Hepatocyte (in vitro differentiated cells): ENCODE data around the gene PRDM5. TPM values are rescaled to one million over a fixed set of nuclear protein-coding genes. Genes with fewer than 3 reads are reported as not detected.

Experiments
- DNase-seq: peaks from one replicate; pipeline ENCODE4 v3.0.0-alpha.2; 2016; ENCODE audit warnings: low spot score
- H2AFZ ChIP-seq: fragments of 200-600 bp; sonication (generic); 2 replicates; pipeline ENCODE4 v1.6.0; 2016; ENCODE audit warnings: antibody characterized with exemption, mild to moderate bottlenecking
- H3K27ac ChIP-seq: fragments of 200-600 bp; sonication (generic); 2 replicates; pipeline ENCODE4 v1.5.1; 2016; ENCODE audit warnings: mild to moderate bottlenecking
- H3K27me3 ChIP-seq: fragments of 200-600 bp; sonication (generic); 2 replicates; pipeline ENCODE4 v1.6.1; 2016
- H3K36me3 ChIP-seq: fragments of 200-600 bp; sonication (generic); replicated peaks from 2 replicates; pipeline ENCODE4 v1.5.1; 2016; ENCODE audit warnings: low read depth; ENCODE audit not compliant: insufficient read depth
- H3K4me1 ChIP-seq: fragments of 200-600 bp; sonication (generic); 2 replicates; pipeline ENCODE4 v1.5.1; 2016; ENCODE audit warnings: mild to moderate bottlenecking, moderate library complexity; ENCODE audit not compliant: insufficient read depth
- H3K4me2 ChIP-seq: fragments of 200-600 bp; sonication (generic); 2 replicates; pipeline ENCODE4 v1.6.0; 2016
- H3K4me3 ChIP-seq: fragments of 200-600 bp; sonication (generic); 2 replicates; pipeline ENCODE4 v1.5.1; 2016; ENCODE audit warnings: mild to moderate bottlenecking
- H3K79me2 ChIP-seq: fragments of 200-600 bp; sonication (generic); 2 replicates; pipeline ENCODE4 v1.6.0; 2017; ENCODE audit warnings: mild to moderate bottlenecking
- H3K9me2 ChIP-seq: fragments of 200-600 bp; sonication (generic); replicated peaks from 2 replicates; pipeline ENCODE4 v1.6.0; 2017; ENCODE audit warnings: mild to moderate bottlenecking; ENCODE audit not compliant: insufficient read depth
- H3K9me3 ChIP-seq: fragments of 200-600 bp; sonication (generic); 2 replicates; pipeline ENCODE4 v1.5.1; 2016; ENCODE audit warnings: low read depth, mild to moderate bottlenecking
- H4K20me1 ChIP-seq: fragments of 200-600 bp; sonication (generic); 2 replicates; pipeline ENCODE4 v1.6.0; 2016; ENCODE audit warnings: mild to moderate bottlenecking; ENCODE audit not compliant: insufficient read depth, poor library complexity, severe bottlenecking
- EZH2 ChIP-seq: fragments of 200-600 bp; sonication (generic); IDR thresholded peaks from 2 replicates; pipeline ENCODE4 v1.6.1; 2016; ENCODE audit warnings: antibody characterized with exemption, mild to moderate bottlenecking, borderline replicate concordance
- EZH2phosphoT487 ChIP-seq: fragments of 200-600 bp; sonication (generic); IDR thresholded peaks from one replicate; pipeline ENCODE4 v1.6.1; 2018; ENCODE audit warnings: antibody characterized with exemption, mild to moderate bottlenecking, low read depth, moderate library complexity; ENCODE audit not compliant: unreplicated experiment, severe bottlenecking
- WGBS: methylation state at CpG from one replicate; pipeline ENCODE4 v1.1.6; 2016; ENCODE audit warnings: low lambda C conversion rate; ENCODE audit errors: missing lambda C conversion rate; 5-methylcytosine and 5-hydroxymethylcytosine counted together
- polyA plus RNA-seq: library from polyadenylated mRNA; unstranded; fragments of >200 nt; fragmentation: Nextera tagmentation; extraction: Ambion mirVana; gene quantifications from 2 replicates; pipeline ENCODE4 v1.2.1, GENCODE V29; 2016
- total RNA-seq: library from RNA; depleted of rRNA; stranded (reverse); fragments of >200 nt; gene quantifications from 2 replicates; pipeline ENCODE4 v1.2.3, GENCODE V29; 2014
- TF ChIP-seq, protein P1 (sequence below): fragments of 200-600 bp; sonication (generic); IDR thresholded peaks from 2 replicates; pipeline ENCODE4 v1.5.1; 2016; ENCODE audit warnings: antibody characterized with exemption, mild to moderate bottlenecking; ENCODE audit not compliant: poor library complexity

PRDM5 gene
- total and polyA plus RNA-seq, 2 experiments from 2014 or later: 4.2 to 21.2 TPM

DNA sequence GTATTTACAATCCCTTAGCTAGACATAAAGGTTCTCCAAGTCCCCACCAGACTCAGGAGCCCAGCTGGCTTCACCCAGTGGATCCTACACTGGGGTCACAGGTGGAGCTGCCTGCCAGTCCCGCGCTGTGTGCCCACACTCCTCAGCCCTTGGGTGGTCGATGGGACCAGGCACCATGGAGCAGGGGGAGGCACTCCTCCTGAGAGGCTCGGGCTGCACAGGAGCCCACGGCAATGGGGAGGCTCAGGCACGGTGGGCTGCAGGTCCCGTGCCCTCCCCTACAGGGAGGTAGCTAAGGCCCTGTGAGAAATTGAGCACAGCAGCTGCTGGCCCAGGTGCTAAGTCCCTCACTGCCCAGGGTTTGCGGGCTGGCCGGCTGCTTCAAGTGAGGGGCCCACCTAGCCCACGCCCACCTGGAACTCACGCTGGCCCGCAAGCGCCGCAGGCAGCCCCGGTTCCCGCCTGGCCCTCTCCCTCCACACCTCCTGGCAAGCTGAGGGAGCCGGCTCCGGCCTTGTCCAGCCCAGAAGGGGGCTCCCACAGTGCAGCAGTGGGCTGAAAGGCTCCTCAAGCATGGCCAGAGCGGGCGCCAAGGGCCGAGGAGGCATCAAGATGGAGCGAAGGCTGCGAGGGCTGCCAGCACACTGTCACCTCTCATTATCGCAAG lies 113.9 kb downstream of the PRDM5 start:
- Histone ChIP-seq H4K20me1 (no peaks in the 10 kb centered on the region), H3K27me3 (no peaks in the 10 kb centered on the region), H3K27ac (no peak overlapping the region), H3K9me3 (no peaks in the 10 kb centered on the region), H3K4me2 (no peak overlapping the region), H3K79me2 (no peaks in the 10 kb centered on the region), H2AFZ (no peak overlapping the region), H3K9me2 (no peaks in the 10 kb centered on the region), H3K36me3 (no peaks in the 10 kb centered on the region), H3K4me3 (no peak overlapping the region), H3K4me1 (no peaks in the 10 kb centered on the region)
- 97% methylated on average over 24 of the region's 24 CpGs for WGBS
- TF ChIP-seq, protein P1, sequence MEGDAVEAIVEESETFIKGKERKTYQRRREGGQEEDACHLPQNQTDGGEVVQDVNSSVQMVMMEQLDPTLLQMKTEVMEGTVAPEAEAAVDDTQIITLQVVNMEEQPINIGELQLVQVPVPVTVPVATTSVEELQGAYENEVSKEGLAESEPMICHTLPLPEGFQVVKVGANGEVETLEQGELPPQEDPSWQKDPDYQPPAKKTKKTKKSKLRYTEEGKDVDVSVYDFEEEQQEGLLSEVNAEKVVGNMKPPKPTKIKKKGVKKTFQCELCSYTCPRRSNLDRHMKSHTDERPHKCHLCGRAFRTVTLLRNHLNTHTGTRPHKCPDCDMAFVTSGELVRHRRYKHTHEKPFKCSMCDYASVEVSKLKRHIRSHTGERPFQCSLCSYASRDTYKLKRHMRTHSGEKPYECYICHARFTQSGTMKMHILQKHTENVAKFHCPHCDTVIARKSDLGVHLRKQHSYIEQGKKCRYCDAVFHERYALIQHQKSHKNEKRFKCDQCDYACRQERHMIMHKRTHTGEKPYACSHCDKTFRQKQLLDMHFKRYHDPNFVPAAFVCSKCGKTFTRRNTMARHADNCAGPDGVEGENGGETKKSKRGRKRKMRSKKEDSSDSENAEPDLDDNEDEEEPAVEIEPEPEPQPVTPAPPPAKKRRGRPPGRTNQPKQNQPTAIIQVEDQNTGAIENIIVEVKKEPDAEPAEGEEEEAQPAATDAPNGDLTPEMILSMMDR: no peak
- TF ChIP-seq EZH2: no peak
- no peak for TF ChIP-seq EZH2phosphoT487
- no peak for DNase-seq

DNA sequence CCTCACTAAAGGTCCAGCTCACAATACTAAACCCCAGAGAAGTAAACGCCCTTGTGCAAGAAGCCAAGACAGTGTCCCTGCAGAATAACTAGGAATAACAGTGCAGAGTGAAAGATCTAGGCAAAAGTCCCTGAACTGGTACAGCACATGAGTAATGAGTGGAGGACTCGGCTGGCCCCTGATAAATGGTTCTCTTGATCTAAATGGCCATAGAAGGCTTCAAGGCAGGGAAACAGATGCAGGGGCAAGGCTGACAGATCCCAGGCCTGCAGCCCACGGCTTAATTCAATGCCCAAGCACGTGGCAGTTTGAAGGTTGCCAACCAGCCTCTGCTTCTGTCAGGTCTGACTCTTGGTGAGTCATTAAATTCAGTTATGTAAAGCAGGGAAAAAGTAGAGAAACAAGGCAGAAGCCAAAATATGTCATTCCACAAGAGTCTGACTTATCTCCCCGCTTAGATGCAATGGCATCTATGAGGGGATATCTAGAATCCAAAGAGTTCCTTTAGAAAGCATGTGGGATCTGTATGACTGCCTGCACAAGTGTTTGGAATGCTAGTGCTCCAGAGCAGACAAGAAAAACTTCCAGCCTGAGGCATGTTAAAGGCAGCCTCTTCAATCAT lies 121.3 kb downstream of the PRDM5 start:
- no peaks in the 10 kb centered on the region for H3K9me3 ChIP-seq
- no peak overlapping the region for H3K27ac ChIP-seq
- no peaks in the 10 kb centered on the region for H3K4me1 ChIP-seq
- TF ChIP-seq EZH2phosphoT487 (no peak), EZH2 (no peak)
- TF ChIP-seq, protein P1: no peak
- no peaks in the 10 kb centered on the region for H3K36me3 ChIP-seq
- no peaks in the 10 kb centered on the region for H3K79me2 ChIP-seq
- H3K27me3 ChIP-seq: no peaks in the 10 kb centered on the region
- no peaks in the 10 kb centered on the region for H3K9me2 ChIP-seq
- WGBS: 49% methylated on average over 5 of the region's 5 CpGs
- H3K4me3 ChIP-seq: no peak overlapping the region
- DNase-seq: peak; percentile 41
- no peak overlapping the region for H3K4me2 ChIP-seq
- no peaks in the 10 kb centered on the region for H4K20me1 ChIP-seq
- no peak overlapping the region for H2AFZ ChIP-seq

DNA sequence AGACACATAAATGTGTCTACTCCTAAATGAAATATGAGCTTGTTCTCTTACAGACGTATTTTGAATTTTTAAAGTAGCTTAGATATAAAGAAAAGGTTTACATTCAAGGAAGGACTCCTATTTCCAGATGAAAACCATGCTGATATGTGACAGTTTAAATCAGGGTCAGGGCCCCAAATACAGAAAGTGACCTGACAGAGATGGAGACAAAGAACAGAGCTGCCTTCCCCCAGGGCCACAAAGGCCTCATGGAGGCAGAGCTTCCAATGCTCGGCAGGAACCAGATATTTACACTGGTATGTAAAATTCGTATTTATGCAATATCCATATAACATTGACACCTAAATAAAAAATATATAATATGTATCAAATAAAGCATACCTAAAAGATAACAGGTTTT lies 124.0 kb downstream of the PRDM5 start:
- TF ChIP-seq EZH2phosphoT487: no peak
- TF ChIP-seq, protein P1: no peak
- no peak for TF ChIP-seq EZH2
- Histone ChIP-seq H3K4me3 (no peak overlapping the region), H3K9me3 (no peaks in the 10 kb centered on the region), H3K36me3 (no peaks in the 10 kb centered on the region), H3K27ac (no peak overlapping the region), H3K4me2 (no peak overlapping the region), H2AFZ (no peak overlapping the region), H3K27me3 (no peaks in the 10 kb centered on the region), H3K9me2 (no peaks in the 10 kb centered on the region), H3K79me2 (no peaks in the 10 kb centered on the region), H3K4me1 (no peaks in the 10 kb centered on the region), H4K20me1 (no peaks in the 10 kb centered on the region)
- WGBS: 80% methylated on average over 3 of the region's 3 CpGs
- no peak for DNase-seq
